ENCODE measurements around the gene RSRC1.
"Not testable (repeated sequence)": the region's sequence is repeated elsewhere in the genome, so short reads cannot be mapped to it uniquely, and the experiment has no call there.

Gene RSRC1, protein sequence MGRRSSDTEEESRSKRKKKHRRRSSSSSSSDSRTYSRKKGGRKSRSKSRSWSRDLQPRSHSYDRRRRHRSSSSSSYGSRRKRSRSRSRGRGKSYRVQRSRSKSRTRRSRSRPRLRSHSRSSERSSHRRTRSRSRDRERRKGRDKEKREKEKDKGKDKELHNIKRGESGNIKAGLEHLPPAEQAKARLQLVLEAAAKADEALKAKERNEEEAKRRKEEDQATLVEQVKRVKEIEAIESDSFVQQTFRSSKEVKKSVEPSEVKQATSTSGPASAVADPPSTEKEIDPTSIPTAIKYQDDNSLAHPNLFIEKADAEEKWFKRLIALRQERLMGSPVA

DNA sequence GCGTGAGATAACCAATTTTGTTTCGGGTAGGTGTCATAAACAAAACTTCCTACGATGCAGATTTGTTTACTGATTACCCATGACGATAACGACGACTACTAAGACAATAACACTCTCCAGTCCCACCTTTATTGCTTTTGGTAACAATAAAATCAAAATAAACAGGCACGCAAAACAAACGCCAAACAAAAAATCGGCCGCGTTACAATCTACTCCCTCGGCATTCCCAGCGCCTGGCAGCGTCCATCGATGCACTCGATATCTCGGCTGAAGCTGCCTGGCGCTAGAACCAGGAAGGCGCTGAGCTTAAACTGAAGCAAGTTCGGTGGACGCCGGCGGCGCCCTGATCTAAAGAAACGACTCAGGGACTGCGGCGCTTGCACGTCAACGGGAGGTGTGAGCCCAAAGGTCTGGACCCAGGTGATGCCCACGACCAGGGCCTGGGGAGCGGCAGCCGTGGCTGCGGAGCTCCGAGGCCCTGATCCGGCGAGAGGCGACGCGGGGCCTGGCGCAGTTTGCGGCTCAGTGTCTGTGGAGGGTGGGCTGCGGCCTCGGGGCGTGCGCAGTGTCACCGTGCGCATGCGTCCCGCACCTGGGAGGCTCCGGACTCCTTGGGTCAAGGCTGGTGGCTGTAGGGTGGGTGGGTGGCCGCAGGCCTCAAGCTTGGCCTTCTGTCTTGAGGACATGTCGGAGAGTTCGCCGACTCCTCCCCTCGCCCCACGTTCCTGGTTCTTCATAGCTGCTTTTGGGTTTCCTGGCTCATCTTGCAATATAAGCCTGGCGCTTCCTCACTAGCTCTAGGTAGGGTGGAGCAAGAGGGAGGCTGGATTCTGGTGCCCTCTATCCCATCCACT, at the start of gene RSRC1:
TSS of gene RSRC1 (plus strand) at position 286 of the 854 bp plus-strand sequence. CDS start 12,016 bp downstream, outside the sequence.
- DNase-seq = peak; percentile 92 to 93
- peak; percentile 81 for TF ChIP-seq POLR2A (IDR thresholded peaks at IDR 0.05; ENCODE audit: low read length)
- TF ChIP-seq GATA1 (IDR thresholded peaks at IDR 0.05; ENCODE audit: low read depth, low read length) = no peak

DNA sequence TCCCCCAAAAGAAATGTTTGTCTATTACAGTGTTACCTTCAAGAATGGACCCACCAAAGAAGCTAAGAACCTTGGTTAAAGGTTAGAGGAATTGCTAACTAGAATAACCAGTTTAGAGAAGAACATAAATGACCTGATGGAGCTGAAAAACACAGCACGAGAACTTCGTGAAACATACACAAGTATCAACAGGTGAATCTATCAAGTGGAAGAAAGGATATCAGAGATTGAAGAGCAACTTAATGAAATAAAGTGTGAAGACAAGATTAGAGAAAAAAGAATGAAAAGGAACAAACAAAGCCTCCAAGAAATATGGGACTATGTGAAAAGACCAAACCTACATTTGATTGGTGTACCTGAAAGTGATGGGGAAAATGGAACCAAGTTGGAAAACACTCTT, 44.3 kb upstream of the RSRC1 start:
- DNase-seq = not testable (repeated sequence)

DNA sequence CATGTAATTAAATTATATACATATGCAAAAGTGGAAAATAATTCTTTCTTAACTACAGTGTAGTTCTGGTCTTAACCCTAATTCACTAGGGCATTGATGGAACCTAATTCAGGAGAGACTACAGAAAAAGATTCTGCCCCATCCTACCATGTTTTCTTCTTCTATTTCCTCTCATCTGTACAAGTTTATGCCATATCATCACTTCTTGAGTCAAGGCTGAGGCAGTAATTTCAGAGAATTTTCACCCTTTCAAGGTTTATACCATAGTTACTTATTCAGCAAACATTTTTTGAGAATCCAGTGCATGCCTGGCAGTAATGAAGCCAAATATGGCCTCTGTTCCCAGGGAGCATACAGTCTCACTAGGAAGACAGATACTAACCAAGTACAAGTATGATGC, 37.1 kb upstream of the RSRC1 start:
- TF ChIP-seq POLR2A (IDR thresholded peaks at IDR 0.05; ENCODE audit: low read length) = no peak
- TF ChIP-seq GATA1 (IDR thresholded peaks at IDR 0.05; ENCODE audit: low read depth, low read length) = no peak
- no peak for DNase-seq

DNA sequence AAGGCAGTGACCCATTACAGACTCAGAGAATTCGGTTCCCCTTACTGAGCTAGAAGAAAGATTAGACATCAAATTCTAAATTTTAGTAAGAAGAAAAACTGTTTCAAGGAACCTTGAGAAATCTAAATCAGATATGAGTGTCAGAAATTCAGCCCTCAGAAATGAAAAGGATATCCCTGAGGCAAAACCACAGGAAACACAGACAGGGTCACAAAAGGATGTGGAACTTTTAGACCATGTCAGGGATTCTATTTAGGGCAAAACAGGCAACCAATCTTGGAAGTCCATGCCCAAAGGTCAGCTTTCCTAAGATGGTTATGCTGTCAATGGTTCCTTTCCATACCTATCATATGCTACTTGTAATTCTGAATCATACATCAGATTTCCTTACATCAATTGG, 35.3 kb upstream of the RSRC1 start:
- no peak for TF ChIP-seq POLR2A (IDR thresholded peaks at IDR 0.05; ENCODE audit: low read length)
- TF ChIP-seq GATA1 (IDR thresholded peaks at IDR 0.05; ENCODE audit: low read depth, low read length) = no peak
- DNase-seq = no peak

DNA sequence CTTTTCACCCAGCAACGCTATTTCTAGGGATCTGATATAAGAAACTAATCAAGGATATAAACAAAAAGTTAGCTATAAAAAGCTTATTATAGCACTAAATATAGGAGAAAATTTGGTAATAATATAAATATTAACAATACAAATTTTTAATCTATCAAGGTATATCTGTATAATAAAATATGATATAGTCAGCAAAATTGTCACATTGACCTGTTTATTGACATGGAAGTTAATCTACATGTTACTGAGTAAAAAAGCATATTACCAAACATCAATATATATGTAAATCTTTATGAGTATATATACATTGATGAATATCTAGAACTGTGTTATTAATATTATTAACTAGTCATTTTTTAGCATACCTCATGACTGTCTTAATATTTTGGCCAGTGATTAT, 30.3 kb upstream of the RSRC1 start:
- TF ChIP-seq GATA1 (IDR thresholded peaks at IDR 0.05; ENCODE audit: low read depth, low read length) (no peak), POLR2A (IDR thresholded peaks at IDR 0.05; ENCODE audit: low read length) (no peak)
- DNase-seq = no peak

DNA sequence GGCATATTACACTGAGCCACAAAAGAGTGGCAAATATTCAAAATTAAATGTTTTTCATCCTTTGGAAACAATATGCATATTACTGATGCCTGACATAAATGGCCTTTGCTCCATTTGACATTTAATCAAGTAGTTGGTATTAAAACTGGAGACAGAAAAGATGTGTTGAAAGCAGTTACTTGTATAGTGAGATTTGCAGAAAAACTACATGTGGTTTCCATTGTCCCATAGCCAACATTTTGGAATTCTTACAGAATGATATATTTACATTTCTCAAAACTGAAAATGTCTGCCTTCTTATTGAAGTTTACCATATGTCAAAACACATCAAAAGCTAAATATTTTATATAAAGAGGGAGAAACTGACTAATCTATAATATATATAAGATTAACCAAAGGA, 25.2 kb upstream of the RSRC1 start:
- no peak for TF ChIP-seq GATA1 (IDR thresholded peaks at IDR 0.05; ENCODE audit: low read depth, low read length)
- TF ChIP-seq POLR2A (IDR thresholded peaks at IDR 0.05; ENCODE audit: low read length) = no peak
- no peak for DNase-seq

DNA sequence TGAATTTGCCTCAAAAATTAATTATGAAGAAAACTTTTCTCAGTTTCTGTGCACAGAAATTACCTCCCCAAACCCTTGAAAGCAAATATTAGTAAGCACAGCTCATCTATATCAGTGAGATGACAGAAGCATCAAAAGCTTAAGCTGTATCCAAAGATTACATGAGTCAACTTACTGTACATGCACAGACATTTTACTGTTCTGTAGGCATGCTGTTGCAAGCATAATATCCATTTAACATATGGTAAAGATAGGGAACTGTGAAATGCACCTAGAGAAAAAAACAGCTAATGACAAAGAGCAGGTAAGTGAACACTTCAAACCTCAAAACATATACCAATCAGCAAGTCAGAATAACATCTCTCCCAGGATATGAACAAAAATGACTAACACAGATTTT, 24.5 kb upstream of the RSRC1 start:
- no peak for DNase-seq
- no peak for TF ChIP-seq POLR2A (IDR thresholded peaks at IDR 0.05; ENCODE audit: low read length)
- TF ChIP-seq GATA1 (IDR thresholded peaks at IDR 0.05; ENCODE audit: low read depth, low read length) = no peak

DNA sequence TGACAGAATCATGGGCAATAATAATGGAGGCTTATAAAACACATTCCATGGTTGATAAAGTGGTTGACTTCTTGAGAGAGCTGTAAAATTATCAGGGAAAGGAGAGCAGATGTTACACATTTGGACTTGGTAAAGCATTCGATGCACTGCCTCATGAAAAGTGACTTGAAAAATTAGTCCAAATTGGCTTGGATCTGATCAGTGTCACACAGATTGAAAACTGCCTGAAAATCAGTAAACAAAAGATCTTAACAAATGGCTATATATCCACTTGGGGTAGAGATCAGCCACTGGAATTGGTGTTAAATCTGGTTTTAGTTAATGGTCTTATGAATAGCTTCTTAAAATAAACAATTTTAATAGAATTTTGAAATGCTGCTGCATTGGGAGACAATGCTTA, 24.0 kb upstream of the RSRC1 start:
- no peak for TF ChIP-seq POLR2A (IDR thresholded peaks at IDR 0.05; ENCODE audit: low read length)
- TF ChIP-seq GATA1 (IDR thresholded peaks at IDR 0.05; ENCODE audit: low read depth, low read length) = no peak
- no peak for DNase-seq

DNA sequence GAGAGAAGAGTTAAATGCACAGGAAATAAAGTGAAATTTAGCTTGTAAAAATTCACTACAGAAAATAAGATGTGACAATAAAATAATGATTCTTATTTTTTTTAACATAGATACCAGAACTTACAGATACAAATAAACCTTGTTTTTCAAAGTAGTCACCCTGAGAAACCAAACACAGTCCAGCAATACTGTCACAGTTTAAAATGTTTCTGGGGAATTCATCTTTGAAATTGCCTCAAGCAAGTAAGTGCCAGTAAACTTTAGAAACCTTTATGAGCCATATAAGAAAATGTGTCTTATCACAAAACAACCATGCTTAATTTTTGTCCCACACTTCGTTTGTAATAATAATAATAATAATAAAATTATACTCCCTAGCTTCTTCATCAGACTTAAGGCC, 23.5 kb upstream of the RSRC1 start:
- no peak for DNase-seq
- TF ChIP-seq POLR2A (IDR thresholded peaks at IDR 0.05; ENCODE audit: low read length) (no peak), GATA1 (IDR thresholded peaks at IDR 0.05; ENCODE audit: low read depth, low read length) (no peak)

DNA sequence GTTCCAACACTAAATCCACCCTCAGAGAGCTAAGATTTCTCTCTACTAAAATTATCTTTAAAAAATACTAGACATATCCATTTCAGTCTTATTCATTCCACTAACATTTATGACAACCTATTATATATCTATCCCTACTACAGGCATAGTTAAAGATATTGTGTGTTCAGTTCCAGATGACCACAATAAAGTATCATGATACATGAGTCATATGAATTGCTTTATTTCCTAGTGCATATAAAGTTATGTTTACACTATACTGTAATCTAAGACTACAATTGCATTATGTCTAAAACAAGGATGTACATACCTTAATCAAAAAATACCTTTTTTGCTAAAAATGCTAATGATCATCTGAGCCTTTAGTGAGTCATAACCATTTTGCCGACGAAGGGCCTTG, 23.1 kb upstream of the RSRC1 start:
- TF ChIP-seq POLR2A (IDR thresholded peaks at IDR 0.05; ENCODE audit: low read length) (no peak), GATA1 (IDR thresholded peaks at IDR 0.05; ENCODE audit: low read depth, low read length) (no peak)
- DNase-seq = no peak

DNA sequence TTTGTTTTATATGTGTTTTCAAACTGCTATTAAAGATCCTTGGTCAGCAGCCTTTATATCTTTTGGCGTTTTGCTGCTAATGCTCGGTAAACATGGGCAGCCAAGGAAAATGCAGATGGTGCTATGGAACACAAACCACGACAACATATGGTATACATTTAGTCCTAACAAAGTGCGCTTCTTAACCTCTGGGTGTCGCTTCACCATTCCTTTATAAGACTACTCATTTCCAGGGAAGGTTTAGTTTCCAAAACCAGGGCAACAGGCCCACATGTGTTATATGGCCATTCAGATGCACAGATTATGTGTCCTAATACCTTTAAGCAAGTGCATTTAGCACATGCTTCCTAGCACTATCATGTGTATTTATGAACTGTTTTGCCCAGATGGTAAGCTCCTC, 18.4 kb upstream of the RSRC1 start:
- no peak for TF ChIP-seq GATA1 (IDR thresholded peaks at IDR 0.05; ENCODE audit: low read depth, low read length)
- DNase-seq = peak; percentile 46 to 63

DNA sequence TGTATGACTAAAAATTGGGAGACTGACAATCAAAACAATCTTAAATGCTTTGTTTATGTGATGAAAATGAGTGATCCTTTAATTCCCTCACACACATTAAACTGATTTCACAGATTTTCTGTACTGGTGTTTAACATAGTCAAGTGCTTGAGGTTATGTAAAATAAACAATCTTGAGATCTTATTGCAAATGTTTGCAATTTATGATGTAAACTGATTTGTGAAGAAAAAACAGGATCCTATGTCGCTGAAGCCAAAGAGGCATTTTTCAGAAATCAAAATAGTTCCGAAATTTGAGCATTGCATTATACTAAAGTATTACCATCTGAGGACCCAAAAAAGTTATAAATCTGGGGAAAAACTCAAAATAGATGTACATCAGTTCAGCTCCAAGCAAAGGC, 16.4 kb upstream of the RSRC1 start:
- no peak for DNase-seq
- no peak for TF ChIP-seq POLR2A (IDR thresholded peaks at IDR 0.05; ENCODE audit: low read length)
- no peak for TF ChIP-seq GATA1 (IDR thresholded peaks at IDR 0.05; ENCODE audit: low read depth, low read length)

DNA sequence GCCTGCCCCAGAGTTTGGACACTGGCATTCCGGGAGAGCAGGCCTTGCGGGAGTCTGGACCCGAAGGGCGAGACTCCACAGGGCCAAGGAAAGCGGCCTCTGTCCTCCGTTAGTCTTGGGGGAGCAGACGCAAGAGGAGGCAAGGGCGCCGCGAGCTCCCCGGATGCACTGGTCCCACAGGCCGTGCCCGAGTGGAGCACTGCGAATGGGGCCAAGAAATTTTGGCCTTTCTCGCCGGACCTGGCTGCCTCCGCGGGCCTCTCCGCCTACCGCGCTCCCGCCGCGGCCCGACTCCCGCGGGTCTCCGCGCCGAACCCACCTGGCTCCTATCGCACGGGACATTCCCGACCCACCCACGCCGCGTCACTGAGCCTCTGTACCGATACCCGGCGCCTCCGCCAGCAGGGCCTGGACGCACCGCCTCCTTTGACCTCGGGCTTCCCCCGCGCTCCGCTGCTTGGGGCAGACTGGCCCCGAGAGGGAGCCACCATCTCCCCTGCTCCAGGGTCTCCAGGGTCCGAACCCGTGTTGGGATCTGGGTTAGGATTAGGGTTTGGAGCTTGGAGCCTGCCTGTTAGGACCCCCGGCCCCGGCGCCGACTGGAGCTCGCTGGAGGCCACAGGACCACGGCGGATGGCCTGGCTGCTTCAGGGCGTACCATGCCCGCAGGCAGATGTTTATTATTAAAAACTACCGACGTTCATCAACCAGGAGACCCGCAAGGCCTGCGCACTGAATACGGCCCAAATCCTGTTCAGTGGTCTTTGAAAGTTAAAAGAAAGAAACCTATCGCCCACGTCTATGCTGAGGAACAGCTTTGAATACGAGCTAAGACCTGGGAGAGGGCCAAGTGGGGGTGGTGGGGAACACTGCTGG, 15.4 kb upstream of the RSRC1 start:
- DNase-seq = peak; percentile 58 to 71
- TF ChIP-seq POLR2A (IDR thresholded peaks at IDR 0.05; ENCODE audit: low read length) (no peak), GATA1 (IDR thresholded peaks at IDR 0.05; ENCODE audit: low read depth, low read length) (no peak)
